Nephron (organoid): ENCODE results near the gene IL1RL1.
"Not testable (repeated sequence)": the region's sequence is repeated elsewhere in the genome, so short reads cannot be mapped to it uniquely, and the experiment has no call there.

Experiments
- H3K27ac Mint-ChIP-seq, 3 experiments: 2 replicates each; pipeline ENCODE4 v1.8.0; 2020; ENCODE audit warnings: mixed read lengths in 3 of 3, mild to moderate bottlenecking in 2 of 3, moderate library complexity in 1 of 3
- H3K27me3 Mint-ChIP-seq: 2 replicates; pipeline ENCODE4 v1.8.0; 2021; ENCODE audit warnings: low read depth, mild to moderate bottlenecking, moderate library complexity, mixed read lengths
- H3K36me3 Mint-ChIP-seq: 2 replicates; pipeline ENCODE4 v1.8.0; 2020; ENCODE audit warnings: low read depth, mixed read lengths
- H3K4me1 Mint-ChIP-seq: 2 replicates; pipeline ENCODE4 v1.8.0; 2020; ENCODE audit warnings: mixed read lengths
- H3K4me3 Mint-ChIP-seq, 3 experiments: 2 replicates each; pipeline ENCODE4 v1.8.0; 2020; ENCODE audit warnings: mild to moderate bottlenecking in 3 of 3, mixed read lengths in 3 of 3, moderate library complexity in 2 of 3
- H3K9me3 Mint-ChIP-seq: 2 replicates; pipeline ENCODE4 v1.8.0; 2020; ENCODE audit warnings: mixed read lengths
- TF ChIP-seq, protein P1 (sequence below), 3 experiments: fragments of 200-600 bp; sonication (generic); IDR thresholded peaks; one replicate each; pipeline ENCODE4 v1.5.0; 2021; ENCODE audit warnings: antibody characterized with exemption in 3 of 3; ENCODE audit not compliant: unreplicated experiment in 3 of 3

Gene IL1RL1

DNA sequence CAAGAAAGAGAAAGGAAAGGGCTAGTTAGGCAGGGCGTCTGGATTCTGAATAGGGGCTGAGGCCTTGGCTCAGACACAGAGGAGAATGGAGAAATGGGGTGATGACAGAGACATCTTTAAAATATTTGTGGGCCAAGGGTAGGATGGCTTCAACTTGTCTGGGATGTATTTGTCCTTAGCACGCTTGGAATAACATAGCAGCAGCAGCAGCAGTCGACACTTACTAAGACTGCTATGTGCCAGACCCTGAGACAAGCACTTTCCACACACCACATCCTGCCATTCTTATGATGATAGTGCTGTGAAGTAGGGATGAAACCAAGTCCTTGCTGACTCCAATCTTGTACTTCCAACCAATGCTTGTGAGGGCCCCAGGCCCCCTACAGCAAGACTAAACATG is 2.6 kb downstream of the IL1RL1 start:
- Mint-ChIP-seq H3K36me3 (no peaks in the 10 kb centered on the region), H3K27me3 (no peaks in the 10 kb centered on the region), H3K4me3 (no peak overlapping the region), H3K27ac (no peak overlapping the region), H3K4me1 (no peaks in the 10 kb centered on the region), H3K9me3 (peaks cover 4% of the 10 kb centered on the region)
- TF ChIP-seq, protein P1, sequence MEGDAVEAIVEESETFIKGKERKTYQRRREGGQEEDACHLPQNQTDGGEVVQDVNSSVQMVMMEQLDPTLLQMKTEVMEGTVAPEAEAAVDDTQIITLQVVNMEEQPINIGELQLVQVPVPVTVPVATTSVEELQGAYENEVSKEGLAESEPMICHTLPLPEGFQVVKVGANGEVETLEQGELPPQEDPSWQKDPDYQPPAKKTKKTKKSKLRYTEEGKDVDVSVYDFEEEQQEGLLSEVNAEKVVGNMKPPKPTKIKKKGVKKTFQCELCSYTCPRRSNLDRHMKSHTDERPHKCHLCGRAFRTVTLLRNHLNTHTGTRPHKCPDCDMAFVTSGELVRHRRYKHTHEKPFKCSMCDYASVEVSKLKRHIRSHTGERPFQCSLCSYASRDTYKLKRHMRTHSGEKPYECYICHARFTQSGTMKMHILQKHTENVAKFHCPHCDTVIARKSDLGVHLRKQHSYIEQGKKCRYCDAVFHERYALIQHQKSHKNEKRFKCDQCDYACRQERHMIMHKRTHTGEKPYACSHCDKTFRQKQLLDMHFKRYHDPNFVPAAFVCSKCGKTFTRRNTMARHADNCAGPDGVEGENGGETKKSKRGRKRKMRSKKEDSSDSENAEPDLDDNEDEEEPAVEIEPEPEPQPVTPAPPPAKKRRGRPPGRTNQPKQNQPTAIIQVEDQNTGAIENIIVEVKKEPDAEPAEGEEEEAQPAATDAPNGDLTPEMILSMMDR (IDR thresholded peaks at IDR 0.05; ENCODE audit: unreplicated experiment in 3 of 3) = no peak

DNA sequence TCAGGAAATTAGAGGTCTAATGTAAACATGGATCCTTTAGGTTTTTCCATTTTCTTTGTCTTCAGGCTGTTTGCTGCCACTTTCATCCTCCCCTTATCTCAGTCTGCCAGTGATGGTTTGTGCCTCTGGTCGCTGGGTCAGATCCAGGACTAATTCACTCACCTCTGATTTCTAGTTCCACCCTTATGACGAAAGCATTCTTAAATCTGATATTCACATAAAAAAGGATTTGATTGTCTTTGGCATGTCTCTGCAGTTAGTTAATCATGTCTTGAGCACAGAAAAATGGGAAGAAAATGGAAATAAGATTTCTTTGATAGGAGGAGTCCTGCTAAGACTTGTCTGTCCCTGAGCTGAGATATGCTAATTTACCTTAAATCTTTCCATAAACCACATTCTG is 4.6 kb downstream of the IL1RL1 start:
- TF ChIP-seq, protein P1 (IDR thresholded peaks at IDR 0.05; ENCODE audit: unreplicated experiment in 3 of 3) = no peak
- H3K36me3 Mint-ChIP-seq = no peaks in the 10 kb centered on the region
- no peaks in the 10 kb centered on the region for H3K4me1 Mint-ChIP-seq
- no peak overlapping the region for H3K27ac Mint-ChIP-seq
- H3K9me3 Mint-ChIP-seq = peaks cover 4% of the 10 kb centered on the region
- H3K4me3 Mint-ChIP-seq = no peak overlapping the region
- H3K27me3 Mint-ChIP-seq = no peaks in the 10 kb centered on the region

DNA sequence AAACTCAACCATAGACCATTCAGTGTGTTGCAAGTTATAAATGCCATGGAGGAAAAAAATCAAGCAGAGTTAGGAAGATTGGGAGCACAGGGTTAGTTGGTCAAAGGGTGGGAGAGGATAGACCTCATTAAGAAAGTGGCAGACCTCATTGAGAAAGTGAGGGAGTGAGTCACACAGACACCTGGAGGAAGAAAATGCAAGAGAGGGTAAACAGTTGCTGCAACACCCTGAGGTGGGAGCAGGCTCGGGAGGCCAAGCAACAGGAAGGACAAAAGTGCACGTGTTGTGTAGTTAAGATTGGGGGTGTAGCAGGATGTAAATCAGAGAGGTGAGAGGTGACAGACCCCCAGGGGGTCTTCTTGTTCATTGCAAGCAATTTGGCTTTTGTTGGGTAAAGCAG is 6.4 kb downstream of the IL1RL1 start:
- H3K4me3 Mint-ChIP-seq = no peak overlapping the region
- no peaks in the 10 kb centered on the region for H3K4me1 Mint-ChIP-seq
- H3K27me3 Mint-ChIP-seq = no peaks in the 10 kb centered on the region
- peaks cover 4% of the 10 kb centered on the region for H3K9me3 Mint-ChIP-seq
- no peak overlapping the region for H3K27ac Mint-ChIP-seq
- TF ChIP-seq, protein P1 (IDR thresholded peaks at IDR 0.05; ENCODE audit: unreplicated experiment in 3 of 3) = no peak
- no peaks in the 10 kb centered on the region for H3K36me3 Mint-ChIP-seq

DNA sequence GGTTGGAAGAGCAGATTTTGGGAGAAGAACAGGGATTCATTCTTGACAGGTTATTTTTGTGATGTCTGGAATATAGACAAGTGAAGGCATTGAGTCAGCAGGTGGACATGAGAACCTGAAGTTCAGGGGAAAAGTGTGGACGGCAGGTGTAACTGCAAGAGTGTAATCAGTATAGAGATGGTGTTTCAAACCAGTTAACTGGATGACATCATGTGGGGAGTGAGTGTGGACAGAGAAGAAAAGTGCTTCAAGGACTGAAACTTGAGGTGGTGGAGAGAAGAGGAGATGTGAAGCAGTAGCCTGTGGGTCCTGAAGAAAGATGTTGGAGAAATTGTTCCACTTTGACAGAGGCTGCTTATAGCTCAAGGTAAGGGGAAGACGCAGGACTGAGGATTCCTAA is 7.1 kb downstream of the IL1RL1 start:
- H3K9me3 Mint-ChIP-seq = peaks cover 4% of the 10 kb centered on the region
- no peaks in the 10 kb centered on the region for H3K4me1 Mint-ChIP-seq
- H3K27me3 Mint-ChIP-seq = no peaks in the 10 kb centered on the region
- TF ChIP-seq, protein P1 (IDR thresholded peaks at IDR 0.05; ENCODE audit: unreplicated experiment in 3 of 3) = no peak
- H3K27ac Mint-ChIP-seq = no peak overlapping the region
- H3K4me3 Mint-ChIP-seq = no peak overlapping the region
- no peaks in the 10 kb centered on the region for H3K36me3 Mint-ChIP-seq

DNA sequence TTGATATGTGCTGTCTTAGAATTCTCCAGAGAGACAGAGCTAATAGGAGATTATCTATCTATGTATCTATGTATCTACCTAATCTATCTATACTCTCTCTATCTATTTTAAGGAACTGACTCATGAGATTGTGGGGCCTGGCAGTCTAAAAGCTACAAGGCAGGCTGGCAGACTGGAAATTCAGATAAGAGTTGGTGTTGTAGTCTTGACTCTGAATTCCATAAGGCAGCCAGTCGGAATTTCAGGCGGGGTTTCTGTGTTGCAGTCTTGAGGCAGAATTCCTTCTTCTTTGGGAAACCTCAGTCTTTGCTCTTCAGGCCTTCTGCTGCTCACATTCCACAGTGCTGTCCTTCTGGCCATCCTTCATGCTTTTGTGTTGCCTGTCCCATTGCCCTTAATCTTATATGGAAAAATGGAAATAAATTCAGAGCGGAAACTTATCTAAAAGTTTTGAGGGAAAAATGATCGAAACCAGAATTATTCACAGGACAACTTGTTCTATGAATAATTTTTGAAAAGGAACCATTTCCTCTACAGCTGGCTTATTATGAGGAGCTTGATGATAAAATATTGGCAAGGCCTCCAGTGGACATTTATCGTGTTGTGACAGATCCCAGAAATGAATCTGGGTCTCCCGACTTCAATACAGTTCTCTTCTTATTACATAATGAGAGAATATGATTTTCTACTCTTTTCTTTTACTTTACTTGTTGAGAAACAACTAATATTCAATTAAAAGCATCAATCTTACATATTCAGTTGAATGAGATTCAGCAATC is 10.8 kb downstream of the IL1RL1 start:
- Mint-ChIP-seq H3K27me3 (no peaks in the 10 kb centered on the region), H3K4me1 (no peaks in the 10 kb centered on the region), H3K36me3 (peaks cover 3% of the 10 kb centered on the region), H3K9me3 (peaks cover 15% of the 10 kb centered on the region), H3K27ac (no peak overlapping the region), H3K4me3 (no peak overlapping the region)
- TF ChIP-seq, protein P1 (IDR thresholded peaks at IDR 0.05; ENCODE audit: unreplicated experiment in 3 of 3) = no peak

DNA sequence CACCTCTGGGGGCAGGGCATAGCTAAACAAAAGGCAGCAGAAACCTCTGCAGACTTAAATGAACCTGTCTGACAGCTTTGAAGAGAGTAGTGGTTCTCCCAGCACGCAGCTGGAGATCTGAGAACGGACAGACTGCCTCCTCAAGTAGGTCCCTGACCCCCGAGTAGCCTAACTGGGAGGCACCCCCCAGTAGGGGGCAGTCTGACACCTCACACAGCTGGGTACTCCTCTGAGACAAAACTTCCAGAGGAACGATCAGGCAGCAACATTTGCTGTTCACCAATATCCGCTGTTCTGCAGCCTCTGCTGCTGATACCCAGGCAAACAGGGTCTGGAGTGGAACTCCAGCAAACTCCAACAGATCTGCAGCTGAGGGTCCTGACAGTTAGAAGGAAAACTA is 13.6 kb downstream of the IL1RL1 start:
- not testable (repeated sequence) for H3K4me1 Mint-ChIP-seq, H3K4me3 Mint-ChIP-seq, H3K36me3 Mint-ChIP-seq, H3K27me3 Mint-ChIP-seq, H3K27ac Mint-ChIP-seq
- peaks cover 15% of the 10 kb centered on the region for H3K9me3 Mint-ChIP-seq
